NCI-H510A treated with DMSO at 0.1 percent for 48 hours (cell line): ENCODE results near the gene GRM5.
"Not testable (repeated sequence)": the region's sequence is repeated elsewhere in the genome, so short reads cannot be mapped to it uniquely, and the experiment has no call there.

ENCODE experiments used
- DNase-seq: peaks from one replicate; lab custom pipeline; 2025; lab: John Stamatoyannopoulos, UW

The GRM5 gene

GRCh38 chr11:88491674-88492073 lies 574.1 kb downstream of the GRM5 start:
- DNase-seq: no peak

GRCh38 chr11:88489030-88489429 lies 576.8 kb downstream of the GRM5 start:
- DNase-seq: no peak

GRCh38 chr11:88487646-88488045 lies 578.1 kb downstream of the GRM5 start:
- no peak for DNase-seq

- peak; percentile 32 for DNase-seq
These were observed 580.7 kb downstream of the GRM5 start for GRCh38 chr11:88484873-88485621.

GRCh38 chr11:88482871-88483301 lies 582.9 kb downstream of the GRM5 start:
- no peak for DNase-seq

- no peak for DNase-seq
These were observed 585.6 kb downstream of the GRM5 start for GRCh38 chr11:88480223-88480622.

- no peak for DNase-seq
These were observed 587.5 kb downstream of the GRM5 start for GRCh38 chr11:88478136-88478815.

GRCh38 chr11:88475991-88476418 lies 589.8 kb downstream of the GRM5 start:
- no peak for DNase-seq

GRCh38 chr11:88474655-88475054 lies 591.1 kb downstream of the GRM5 start:
- DNase-seq: no peak

- DNase-seq: no peak
These were observed 596.1 kb downstream of the GRM5 start for GRCh38 chr11:88469561-88470225.

- DNase-seq: no peak
These were observed 601.3 kb downstream of the GRM5 start for GRCh38 chr11:88464528-88464927.

- not testable (repeated sequence) for DNase-seq
These were observed 602.5 kb downstream of the GRM5 start for GRCh38 chr11:88463301-88463700.

- DNase-seq: not testable (repeated sequence)
These were observed 607.7 kb downstream of the GRM5 start for GRCh38 chr11:88458047-88458446.

GRCh38 chr11:88455974-88456373 lies 609.8 kb downstream of the GRM5 start:
- no peak for DNase-seq

- DNase-seq: no peak
These were observed 610.9 kb downstream of the GRM5 start for GRCh38 chr11:88454881-88455280.
